GM21825 (cell line): ENCODE measurements around the gene XIRP1.

Source experiments
- ATAC-seq: cut with Tn5 transposase; IDR thresholded peaks from one replicate; pipeline ENCODE4 v1.9.1; 2021; ENCODE audit warnings: mild to moderate bottlenecking, moderate library complexity; ENCODE audit not compliant: unreplicated experiment

The XIRP1 gene

DNA sequence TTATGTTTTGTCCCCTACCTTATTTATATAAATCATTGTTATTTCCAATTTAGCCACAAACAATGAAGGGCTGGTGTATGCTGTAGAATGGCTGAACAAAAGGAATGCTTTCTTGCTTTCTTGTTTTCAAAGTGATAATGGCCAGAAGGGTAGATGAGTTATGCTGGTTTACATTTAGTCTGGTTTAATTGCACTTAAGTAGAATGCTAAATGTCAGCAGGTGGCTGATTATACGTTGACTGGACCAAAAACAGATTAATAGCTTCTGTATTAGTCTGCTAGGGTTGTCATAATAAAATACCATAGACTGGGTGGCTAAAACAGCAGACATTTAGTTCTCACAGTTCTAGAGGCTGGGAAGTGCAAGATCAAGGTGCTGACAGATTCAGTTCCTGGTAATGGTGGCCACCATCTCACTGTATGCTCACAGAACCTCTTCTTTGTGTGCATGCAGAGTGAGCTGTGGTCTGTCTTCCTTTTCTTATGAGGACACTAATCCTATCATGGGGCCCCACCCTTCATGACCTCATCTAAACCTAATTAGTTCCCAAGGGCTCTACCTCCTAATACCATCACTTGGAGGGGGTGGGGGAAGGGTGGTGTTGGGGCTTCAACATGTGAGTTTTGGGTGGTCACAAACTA is 17.1 kb upstream of the XIRP1 start:
- no peak for ATAC-seq

DNA sequence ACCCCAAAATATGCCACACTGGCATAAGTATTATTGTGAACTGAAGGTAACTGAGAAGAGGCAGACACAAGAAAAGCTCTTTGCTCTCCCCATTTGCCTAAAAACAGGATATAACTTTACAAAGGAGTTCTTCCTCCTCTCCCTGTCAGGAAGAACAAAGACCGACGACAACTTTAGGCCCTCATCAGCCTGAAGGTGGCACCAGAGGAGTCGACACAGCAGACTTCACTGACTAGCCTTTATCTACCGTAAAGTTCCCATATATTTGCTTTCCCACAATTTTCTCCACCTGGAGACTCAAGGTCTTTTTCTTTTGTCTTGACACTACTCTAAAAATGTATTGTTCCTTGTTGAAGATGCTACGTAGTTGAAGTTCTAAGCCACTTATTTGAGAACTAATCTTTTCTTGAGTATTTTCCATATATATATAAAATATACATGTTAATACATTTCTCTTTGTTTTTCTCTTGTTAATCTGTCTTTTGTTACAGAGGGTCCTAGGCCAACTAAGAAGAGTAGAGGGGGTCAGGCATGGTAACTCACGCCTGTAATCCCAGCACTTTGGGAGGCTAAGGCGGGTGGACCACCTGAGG is 16.2 kb upstream of the XIRP1 start:
- ATAC-seq, result no peak

DNA sequence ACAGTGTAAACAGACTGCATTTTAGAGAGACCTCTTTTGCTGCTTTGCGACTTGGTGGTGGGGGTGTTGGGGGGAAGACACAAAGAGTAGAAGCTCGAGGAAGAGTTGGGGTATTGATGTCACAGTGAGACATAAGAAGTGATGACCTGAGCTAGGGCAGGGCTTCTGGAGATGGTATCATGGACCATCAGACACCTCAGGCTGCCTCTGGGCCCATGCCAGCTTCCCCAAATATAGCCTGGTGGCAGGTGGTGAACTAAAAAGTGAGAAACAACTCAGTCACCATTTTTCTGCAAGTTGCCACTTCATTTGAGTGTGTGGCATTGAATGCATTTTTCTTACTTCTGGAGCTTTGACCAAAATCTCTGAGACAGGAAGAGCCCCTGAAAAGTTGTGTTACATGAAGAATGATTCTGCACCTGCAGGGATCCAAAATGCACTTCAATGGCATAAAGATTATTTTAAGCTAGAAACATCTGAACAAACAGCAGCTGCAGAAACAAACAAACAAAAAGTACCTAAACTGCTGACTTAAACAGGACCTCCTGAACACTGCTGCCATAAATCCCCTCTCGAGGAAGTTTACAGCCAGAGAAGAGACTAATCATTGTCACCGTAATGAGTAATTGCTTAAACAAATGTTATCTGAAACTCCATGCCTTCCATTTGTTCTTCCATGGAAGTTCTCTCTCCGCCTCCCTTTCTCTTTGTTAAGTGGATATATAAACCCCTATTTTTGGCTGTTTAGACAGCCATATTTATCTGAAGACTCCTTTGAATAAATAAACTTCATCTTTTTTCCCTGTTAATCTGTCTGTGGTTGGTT is 15.2 kb upstream of the XIRP1 start:
- ATAC-seq, result no peak

DNA sequence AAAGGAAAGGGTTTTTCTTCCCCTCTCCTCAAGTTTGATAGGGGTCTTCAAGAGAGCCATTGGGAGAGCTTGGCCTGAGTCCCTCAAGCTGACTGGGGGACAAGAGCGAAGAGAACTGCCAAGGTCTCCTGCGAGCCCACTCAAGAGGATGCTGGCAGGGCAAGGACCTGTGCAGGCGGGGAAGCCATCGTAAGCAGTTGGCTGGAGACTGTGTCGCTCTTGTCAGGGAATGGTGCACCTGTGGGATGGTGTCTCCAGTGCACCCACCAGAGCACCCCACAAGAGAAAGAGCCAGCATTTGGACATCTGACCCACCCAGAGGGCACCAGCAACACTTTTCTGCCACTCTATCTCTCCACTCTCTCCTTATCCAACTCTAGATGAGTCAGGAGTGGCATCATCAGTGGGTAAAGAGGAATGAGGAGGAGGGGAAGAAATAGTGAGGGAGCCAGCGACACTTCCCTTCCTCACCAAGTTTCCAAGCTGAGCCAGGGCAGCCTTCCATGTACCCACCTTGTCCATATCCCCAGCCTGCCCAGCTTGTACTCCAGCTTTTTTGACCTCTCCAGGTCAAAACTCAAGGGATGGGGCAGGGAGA is 13.6 kb upstream of the XIRP1 start:
- no peak for ATAC-seq

DNA sequence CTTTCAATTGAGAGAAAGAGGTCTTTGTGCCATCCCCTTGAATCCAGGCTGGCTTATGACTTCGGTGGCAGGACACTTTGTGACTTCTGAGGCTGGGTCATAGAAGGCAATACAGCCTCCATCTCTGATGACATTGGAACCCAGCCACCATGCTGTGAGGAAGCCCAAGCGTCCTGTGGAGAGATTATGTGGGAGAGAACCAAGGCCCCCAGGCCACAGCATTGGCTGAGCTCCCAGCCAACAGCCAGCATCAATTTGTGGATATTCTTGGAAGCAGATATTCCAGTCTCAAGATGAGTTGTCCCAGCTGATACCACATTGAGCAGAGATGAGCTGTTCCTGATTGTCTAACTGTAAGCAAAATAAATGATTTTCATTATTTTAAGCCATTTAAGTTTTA is 12.7 kb upstream of the XIRP1 start:
- no peak for ATAC-seq

DNA sequence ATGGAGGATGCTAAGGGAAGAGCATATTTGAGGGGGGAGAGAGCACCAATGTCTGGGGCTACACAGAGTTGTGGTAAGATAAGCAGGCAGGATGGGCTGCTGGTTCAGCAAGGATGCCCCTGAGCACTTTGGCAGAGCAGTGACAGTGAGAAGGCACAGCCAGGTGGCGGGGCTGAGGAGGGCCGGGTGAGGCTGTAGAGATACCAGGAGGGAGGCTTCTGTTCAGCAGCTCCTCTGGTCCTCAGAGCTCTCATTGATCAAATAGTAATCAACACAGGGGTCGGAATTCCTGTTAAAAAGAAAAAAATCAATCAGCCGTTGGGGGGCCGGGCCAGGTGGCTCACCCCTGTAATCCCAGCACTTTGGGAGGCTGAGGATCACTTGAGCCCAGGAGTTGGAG is 11.5 kb upstream of the XIRP1 start:
- no peak for ATAC-seq

DNA sequence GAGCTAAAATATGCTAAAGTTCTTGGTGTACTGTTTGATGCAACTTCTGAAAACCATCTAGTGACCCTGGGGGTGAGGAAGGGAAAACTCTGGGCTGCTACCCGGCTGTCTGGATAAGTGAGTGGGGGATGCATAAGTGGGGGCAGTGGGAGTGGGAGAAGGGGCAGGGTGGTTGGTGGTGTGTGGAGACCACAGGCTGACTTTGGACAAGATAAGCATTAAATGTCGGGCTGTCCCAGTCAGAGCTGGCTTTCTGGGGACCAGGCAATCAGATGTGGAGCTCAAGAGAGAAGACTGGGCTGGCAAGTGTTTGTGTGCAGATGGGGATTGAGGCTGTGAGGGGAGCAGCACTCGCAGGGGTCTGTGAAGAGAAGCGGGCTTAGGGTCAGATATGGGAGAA is 11.0 kb upstream of the XIRP1 start:
- no peak for ATAC-seq

DNA sequence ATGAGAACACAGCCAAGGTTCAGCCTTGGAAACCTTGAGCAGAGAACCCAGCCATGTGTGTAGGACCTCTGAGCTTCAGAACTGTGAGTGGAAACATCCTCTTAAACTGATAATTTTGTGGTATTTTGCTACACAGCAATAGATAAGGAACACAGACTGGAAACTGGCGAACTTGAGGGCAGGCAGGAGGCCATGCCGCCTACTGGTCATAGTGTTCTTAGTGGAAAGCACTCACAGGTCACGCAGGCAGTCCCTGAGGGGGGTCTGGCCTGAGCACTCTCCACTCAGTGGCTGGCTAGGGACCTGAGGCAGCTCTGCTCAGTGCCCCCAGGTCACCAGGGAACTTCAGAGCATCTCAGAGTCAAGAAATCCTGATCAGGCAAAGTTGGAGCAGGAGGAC is 9.7 kb upstream of the XIRP1 start:
- ATAC-seq, result no peak

DNA sequence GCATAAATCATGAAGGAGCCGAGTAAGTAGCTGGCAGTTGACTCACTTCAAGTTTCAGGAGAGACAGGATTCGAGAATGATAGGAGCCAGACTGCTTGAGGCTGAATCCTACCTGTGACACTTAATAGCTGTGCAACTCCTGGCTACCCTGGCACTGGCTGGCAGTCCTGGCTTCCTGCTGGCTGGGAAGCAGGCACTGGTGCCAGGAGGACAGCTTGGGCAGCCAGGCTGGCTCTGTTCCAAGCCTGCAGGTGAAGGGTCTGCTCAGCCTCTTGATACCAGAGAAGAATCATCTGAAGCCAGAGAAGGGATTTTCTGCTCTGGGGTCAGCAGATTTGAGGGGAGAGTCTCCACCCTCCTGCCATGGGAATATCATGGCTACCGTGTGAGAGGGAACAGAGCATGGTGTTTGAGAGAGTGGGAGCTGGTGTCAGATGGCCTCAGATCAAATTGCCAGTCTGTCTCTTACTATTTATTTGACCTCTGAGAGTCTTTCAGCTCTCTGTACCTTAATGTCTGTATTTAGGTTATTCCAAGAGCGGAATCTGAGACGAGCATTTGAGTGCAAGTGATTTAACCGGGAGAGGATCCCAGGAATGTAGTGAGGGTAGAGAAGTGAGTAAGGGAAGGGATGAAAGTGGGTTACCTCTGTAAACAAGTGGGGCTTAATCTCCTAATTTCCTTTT is 4.4 kb upstream of the XIRP1 start:
- ATAC-seq, result no peak

DNA sequence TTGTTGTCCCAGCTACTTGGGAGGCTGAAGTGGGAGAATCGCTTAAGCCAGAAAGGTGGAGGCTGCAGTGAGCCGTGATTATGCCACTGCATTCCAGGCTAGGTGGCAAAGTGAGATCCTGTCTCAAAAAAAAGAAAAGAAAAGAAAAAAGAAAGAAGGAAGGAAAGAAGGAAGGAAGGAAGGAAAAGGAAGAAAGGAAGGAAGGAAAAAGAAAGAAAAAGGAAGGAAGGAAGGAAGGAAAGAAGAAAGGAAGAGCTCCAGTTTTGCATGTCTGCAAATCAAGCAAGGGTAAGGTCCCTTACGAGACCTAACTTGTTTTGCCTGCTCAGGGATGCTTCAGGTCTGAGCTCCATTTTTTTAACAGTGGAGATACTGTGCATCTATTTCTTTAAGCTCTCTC is 3.6 kb upstream of the XIRP1 start:
- ATAC-seq, result no peak

DNA sequence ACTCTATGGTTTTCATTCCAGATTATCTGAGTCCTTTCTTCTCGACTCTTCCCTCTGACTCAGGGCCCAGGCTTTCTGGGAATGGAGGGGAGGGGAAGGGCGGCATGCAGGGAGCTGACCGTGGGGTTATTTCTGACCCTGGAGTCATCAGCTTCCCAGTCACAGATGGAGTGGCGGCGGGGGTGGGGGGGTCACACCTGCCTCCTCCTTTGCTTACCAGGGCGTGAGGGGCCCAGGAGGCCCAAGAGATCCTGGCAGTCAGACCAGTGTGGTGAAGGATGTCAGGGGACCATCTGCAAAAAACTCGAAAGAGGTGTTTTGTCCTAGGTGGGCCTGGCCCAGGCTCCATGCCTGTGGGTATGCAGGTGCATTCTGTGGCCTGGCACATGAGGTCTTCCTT is 996 bp upstream of the XIRP1 start:
- no peak for ATAC-seq

DNA sequence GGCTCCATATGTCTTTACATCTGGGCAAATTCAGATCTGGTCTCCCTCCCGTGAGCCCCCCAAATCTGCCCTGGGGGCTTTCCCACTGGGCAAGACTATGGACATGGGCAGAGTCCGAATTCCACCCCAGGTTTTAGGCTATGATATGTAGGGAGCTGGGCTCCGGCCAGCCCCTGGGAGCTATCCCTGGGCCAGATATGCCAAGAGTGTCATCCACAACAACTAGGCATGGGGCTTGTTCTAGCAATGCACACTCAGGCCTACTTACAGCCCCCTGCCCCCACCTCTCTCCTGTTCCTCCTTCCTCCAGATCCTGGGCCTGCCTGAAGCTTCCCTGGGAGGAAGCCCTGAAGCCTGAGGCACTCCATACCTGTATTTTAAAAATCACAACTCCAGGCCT is 622 bp downstream of the XIRP1 start:
- ATAC-seq, result no peak

DNA sequence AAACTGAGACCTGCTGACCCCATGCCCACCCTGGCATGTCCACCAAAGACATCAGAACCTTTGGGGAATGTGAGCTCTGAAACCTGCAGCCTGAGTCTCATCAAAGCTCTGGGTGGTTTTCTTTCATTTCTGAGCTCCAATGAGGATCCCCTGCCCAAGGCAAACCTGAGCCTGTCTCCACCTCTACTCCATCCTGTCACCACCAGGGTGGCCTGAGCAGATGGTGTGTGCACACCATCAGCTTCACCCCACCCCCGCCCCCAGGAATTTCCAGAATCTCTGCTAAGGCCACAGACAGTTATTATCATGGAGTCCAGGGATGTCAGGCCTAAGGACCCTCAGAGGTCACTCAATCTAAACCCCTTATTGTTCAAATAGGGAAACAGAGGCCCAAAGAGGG is 1.3 kb downstream of the XIRP1 start:
- no peak for ATAC-seq

DNA sequence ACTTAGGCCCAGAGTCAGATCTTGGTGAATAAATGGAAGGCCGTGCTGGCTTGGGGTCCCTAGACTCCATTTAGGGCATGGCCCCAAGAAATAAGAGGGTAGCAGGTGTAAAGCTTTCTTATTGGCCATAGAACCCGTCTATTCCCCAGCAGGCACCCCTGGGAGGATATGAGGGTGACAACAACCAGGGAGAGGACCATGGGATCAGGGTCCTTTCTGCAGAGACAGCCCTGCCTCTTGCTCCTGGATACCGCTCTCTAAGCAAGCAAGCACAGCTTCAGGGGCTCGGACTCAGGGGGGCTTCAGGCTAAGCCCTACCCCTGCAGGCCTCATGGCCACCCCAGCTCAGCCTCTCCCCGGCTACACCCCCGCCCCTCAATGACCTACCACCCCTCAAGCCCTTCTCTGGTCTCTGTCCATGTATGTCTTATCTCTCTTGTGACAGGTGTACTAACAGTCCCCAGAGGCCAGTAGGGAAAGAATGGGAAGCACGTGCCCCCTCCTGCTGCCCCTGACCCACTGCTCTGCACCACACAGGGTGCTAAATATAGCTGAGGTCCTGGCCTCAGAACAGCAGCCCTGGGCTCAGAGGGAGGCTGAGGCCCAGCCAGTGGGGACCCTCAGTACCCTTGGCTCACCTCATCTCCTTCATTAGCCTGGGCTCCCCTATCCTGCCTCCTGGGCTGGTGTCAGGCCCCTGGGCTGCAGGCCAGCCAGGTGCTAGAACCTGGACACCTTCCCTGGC is 1.9 kb downstream of the XIRP1 start:
- ATAC-seq, result no peak

DNA sequence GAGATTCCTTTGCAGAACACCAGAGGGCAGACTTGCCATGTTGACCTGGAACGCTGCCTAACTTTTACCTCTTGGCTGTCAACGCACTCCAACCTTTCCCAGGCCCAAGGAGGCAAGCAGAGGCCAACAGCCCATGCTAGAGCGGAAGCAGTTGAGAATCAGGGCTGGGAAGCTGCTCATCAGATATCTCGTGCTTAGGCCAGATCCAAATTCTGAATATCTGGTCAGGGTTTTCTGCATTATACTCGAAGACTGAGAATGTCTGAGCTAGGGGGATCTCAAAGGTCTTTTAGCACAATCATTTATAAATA is 2.5 kb downstream of the XIRP1 start:
- peak; percentile 39 for ATAC-seq

DNA sequence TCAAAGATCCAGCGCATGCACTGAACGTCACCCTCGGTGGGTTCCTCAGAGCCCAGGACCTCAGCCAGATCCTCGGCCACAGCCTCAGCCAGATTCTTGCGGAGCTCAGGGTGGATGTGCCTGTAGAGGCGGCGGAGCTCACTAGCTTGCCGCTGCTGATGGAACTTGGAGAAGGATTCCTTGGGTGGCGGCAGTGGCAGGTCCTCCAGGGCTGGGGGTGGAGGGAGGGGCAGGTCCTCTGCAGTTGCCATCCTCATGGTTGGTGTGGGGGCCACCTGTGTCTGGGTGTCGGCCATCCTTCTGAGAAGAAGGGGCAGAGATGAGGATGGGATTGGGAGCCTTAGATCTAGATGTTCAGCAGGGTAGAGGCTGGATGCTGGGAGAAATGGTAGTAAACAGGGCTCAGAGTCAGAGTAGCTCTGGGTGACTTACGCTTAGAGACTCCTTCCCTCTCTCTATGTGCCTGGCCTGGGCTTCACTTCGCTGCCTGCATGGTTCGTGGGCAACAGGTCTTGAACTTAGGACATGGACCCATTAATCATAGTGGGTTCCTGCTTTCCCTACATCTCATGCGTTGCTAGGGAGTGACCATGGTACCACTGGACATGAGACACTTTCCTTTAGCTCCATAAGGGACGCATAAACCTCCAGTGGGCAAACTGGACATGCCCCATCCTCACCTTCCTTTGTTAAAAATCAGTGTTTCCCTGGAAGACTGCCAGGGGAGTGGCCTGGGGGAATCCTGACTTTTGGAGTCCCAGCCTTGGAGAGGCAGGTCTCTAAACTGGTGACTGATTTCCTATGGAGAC is 3.0 kb downstream of the XIRP1 start:
- no peak for ATAC-seq

DNA sequence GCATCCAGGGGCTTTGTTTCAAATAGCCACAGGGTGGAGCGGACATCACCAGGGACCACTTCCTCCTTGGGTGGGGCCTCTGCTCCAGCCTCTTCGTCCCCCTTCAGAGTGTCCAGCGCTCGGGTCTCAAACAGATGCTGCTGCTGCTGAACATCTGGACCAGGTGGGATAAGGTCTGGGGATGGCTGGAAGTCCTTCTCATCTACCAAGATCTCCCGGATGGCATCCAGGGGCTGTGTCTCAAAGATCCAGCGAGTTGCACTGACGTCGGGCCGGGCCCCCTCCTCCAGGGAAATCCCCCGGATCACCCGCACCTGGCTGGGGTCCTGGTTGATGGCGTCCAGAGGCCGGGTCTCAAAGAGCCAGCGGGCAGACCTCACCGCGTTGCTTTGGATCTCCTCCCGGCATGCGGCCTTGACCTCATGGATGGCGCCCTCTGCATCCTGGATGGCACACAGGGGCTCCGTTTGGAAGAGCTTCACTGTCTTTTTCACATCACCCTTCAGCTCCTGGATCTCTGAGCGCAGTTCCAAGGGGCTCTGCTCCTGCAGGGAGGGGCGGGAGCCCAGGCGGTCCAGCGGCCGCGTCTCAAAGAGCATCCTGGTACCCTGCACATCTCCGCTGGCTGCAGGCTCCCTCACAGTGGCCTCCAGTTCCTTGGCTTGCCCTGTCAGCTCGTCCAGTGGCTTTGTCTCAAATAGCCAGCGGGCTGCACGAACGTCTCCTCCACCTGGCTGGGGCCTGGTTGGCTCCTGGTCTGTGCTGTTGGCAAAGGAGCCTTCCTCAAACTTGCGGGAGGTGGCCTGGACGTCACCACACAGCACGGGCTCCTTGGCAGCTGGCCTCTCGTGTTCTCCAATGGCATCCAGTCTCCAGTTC is 3.9 kb downstream of the XIRP1 start:
- ATAC-seq, result no peak

DNA sequence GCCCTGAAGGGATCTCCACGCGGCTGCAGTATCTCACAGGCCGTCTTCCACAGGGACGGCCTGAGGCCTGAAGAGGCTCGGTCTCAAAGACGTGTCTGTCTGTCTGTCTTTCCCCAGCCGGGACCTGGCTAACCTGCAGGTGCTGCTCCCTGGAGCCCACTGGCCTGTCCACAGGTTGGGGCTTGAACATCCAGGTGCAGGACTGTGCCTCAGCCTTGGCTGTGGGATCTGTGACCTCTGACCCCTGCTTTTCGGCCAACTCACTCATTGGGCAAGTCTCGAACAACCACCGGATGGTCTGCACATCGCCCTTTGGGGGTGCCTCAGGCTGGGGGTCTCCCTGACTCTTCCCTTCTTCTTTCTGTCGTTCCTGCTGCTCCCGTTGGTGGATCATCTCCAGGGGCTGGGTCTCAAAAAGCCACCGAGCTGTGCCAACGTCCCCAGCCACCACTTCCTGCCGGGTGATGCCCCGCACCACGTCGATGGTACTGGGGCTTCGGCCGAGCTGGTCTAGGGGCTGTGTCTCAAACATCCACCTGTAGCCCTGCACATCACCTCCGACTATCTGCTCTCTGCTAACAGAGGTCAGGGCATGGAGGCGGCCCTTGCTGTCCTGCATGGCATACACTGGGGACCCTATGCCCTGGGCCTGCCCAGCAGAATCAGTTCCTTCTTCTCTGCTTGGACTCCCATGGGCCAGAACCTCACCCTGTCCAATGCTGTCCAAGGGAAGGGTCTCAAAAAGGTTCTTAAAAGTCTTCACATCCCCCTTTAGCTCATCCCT is 4.8 kb downstream of the XIRP1 start:
- ATAC-seq, result no peak
